ENCODE results near the gene FDXR.

The FDXR gene

GRCh38 chr17:74862108-74862901 lies 10.5 kb downstream of the FDXR start:
- peak; percentile 74 for DNase-seq (ENCODE audit: low read depth)
- H3K4me3 ChIP-seq (ENCODE audit: low read depth, low read length) = no peak overlapping the region
- TF ChIP-seq MAX (IDR thresholded peaks at IDR 0.05; ENCODE audit: low read depth, low read length) (no peak), MYC (IDR thresholded peaks at IDR 0.05; ENCODE audit: low read depth, low read length) (no peak), CTCF (IDR thresholded peaks at IDR 0.05; ENCODE audit: low read depth, low read length) (peak; percentile 65), POLR2A (IDR thresholded peaks at IDR 0.05; ENCODE audit: extremely low read depth, insufficient read length) (no peak)

GRCh38 chr17:74861662-74862107 lies 11.1 kb downstream of the FDXR start:
- H3K4me3 ChIP-seq (ENCODE audit: low read depth, low read length) = no peak overlapping the region
- TF ChIP-seq MAX (IDR thresholded peaks at IDR 0.05; ENCODE audit: low read depth, low read length) (no peak), CTCF (IDR thresholded peaks at IDR 0.05; ENCODE audit: low read depth, low read length) (no peak), POLR2A (IDR thresholded peaks at IDR 0.05; ENCODE audit: extremely low read depth, insufficient read length) (no peak), MYC (IDR thresholded peaks at IDR 0.05; ENCODE audit: low read depth, low read length) (no peak)
- no peak for DNase-seq (ENCODE audit: low read depth)

- no peak overlapping the region for H3K4me3 ChIP-seq (ENCODE audit: low read depth, low read length)
- no peak for DNase-seq (ENCODE audit: low read depth)
- no peak for TF ChIP-seq MYC (IDR thresholded peaks at IDR 0.05; ENCODE audit: low read depth, low read length)
- TF ChIP-seq MAX (IDR thresholded peaks at IDR 0.05; ENCODE audit: low read depth, low read length) = no peak
- TF ChIP-seq POLR2A (IDR thresholded peaks at IDR 0.05; ENCODE audit: extremely low read depth, insufficient read length) = no peak
- TF ChIP-seq CTCF (IDR thresholded peaks at IDR 0.05; ENCODE audit: low read depth, low read length) = no peak
Observed at GRCh38 chr17:74860872-74861661, 11.7 kb downstream of the FDXR start.

- no peak for TF ChIP-seq CTCF (IDR thresholded peaks at IDR 0.05; ENCODE audit: low read depth, low read length)
- no peak for TF ChIP-seq MYC (IDR thresholded peaks at IDR 0.05; ENCODE audit: low read depth, low read length)
- no peak for TF ChIP-seq POLR2A (IDR thresholded peaks at IDR 0.05; ENCODE audit: extremely low read depth, insufficient read length)
Observed at GRCh38 chr17:74860229-74860871, 12.4 kb downstream of the FDXR start.

GRCh38 chr17:74859459-74860228 lies 13.2 kb downstream of the FDXR start, which contains the start of gene GRIN2C:
Gene GRIN2C, minus strand, starts transcription at chr17:74859885. Its CDS starts 4,793 bp downstream, at chr17:74855092.
- TF ChIP-seq MAX (IDR thresholded peaks at IDR 0.05; ENCODE audit: low read depth, low read length) = no peak
- no peak within 1 kb of the TSS for H3K4me3 ChIP-seq (ENCODE audit: low read depth, low read length)
- no peak for DNase-seq (ENCODE audit: low read depth)

More at GRCh38 chr17:74860229-74860871, 12.4 kb downstream of the FDXR start:
- no peak overlapping the region for H3K4me3 ChIP-seq (ENCODE audit: low read depth, low read length)
- no peak for DNase-seq (ENCODE audit: low read depth)

Measured in NB4 (cell line).